GM12878 (cell line): Measurements from ENCODE around the gene ABCF3. TPM values are rescaled to one million over a fixed set of nuclear protein-coding genes. Genes with fewer than 3 reads are reported as not detected.

ENCODE experiments used
- BACH1 ChIP-seq: fragments of 450-650 bp; IDR thresholded peaks from 2 replicates; pipeline ENCODE4 v1.6.1; 2017; ENCODE audit warnings: mild to moderate bottlenecking, borderline replicate concordance
- BCL3 ChIP-seq: IDR thresholded peaks from 2 replicates; pipeline ENCODE4 v1.6.1; 2011; ENCODE audit warnings: borderline replicate concordance, low read depth, mild to moderate bottlenecking, moderate library complexity, low read length; ENCODE audit not compliant: insufficient read depth, poor library complexity, severe bottlenecking
- CHD2 ChIP-seq: IDR thresholded peaks from 2 replicates; pipeline ENCODE4 v1.6.1; 2011; ENCODE audit warnings: low read depth, low read length, improper control_type of control experiment, borderline replicate concordance
- CTCF ChIP-seq, 3 experiments: IDR thresholded peaks in 2 of 3; conservative IDR thresholded peaks in 1 of 3; 2 replicates each; pipeline ENCODE4 v1.5.1; 2011; ENCODE audit warnings: low read depth in 3 of 3, low read length in 3 of 3, mild to moderate bottlenecking in 3 of 3, control low read depth in 2 of 3, moderate library complexity in 2 of 3, inconsistent platforms in 1 of 3, mixed read lengths in 1 of 3; ENCODE audit not compliant: control insufficient read depth in 2 of 3, insufficient read depth in 1 of 3; ENCODE audit errors: extremely low read depth in 1 of 3
- EGR1 ChIP-seq, 2 experiments: IDR thresholded peaks; 1 replicate in 1 of 2; 2 replicates in 1 of 2; pipeline ENCODE4 v1.6.1; 2011 to 2012; ENCODE audit warnings: low read depth in 2 of 2, low read length in 2 of 2, borderline replicate concordance in 1 of 2, mild to moderate bottlenecking in 1 of 2, moderate library complexity in 1 of 2
- ELK1 ChIP-seq: IDR thresholded peaks from 2 replicates; pipeline ENCODE4 v1.6.1; 2012; ENCODE audit warnings: low read depth, low read length, improper control_type of control experiment
- HCFC1 ChIP-seq: fragments of 150-350 bp; IDR thresholded peaks from 2 replicates; pipeline ENCODE4 v1.6.1; 2014; ENCODE audit warnings: low read length
- HDAC6 ChIP-seq: fragments of 200-600 bp; sonication (generic); IDR thresholded peaks from one replicate; pipeline ENCODE4 v1.8.0; 2017; ENCODE audit warnings: antibody characterized with exemption; ENCODE audit not compliant: unreplicated experiment
- KLF5 ChIP-seq: fragments of 450-650 bp; IDR thresholded peaks from 2 replicates; pipeline ENCODE4 v1.6.1; 2014; ENCODE audit warnings: mild to moderate bottlenecking; ENCODE audit not compliant: partially characterized antibody
- MYB ChIP-seq: fragments of 150-350 bp; IDR thresholded peaks from 2 replicates; pipeline ENCODE4 v1.6.1; 2014; ENCODE audit warnings: mild to moderate bottlenecking, low read depth, low read length, borderline replicate concordance
- PAX5 ChIP-seq: IDR thresholded peaks from 2 replicates; pipeline ENCODE4 v1.6.1; 2011; ENCODE audit warnings: low read depth, low read length, borderline replicate concordance
- POU2F2 ChIP-seq: IDR thresholded peaks from 3 replicates; pipeline ENCODE4 v1.6.1; 2011; ENCODE audit warnings: low read depth, mild to moderate bottlenecking, low read length, borderline replicate concordance
- PRDM15 ChIP-seq: fragments of 450-650 bp; formaldehyde crosslinking; IDR thresholded peaks from 2 replicates; pipeline ENCODE4 v1.4.0; 2020; ENCODE audit warnings: mild to moderate bottlenecking, moderate library complexity
- RB1 ChIP-seq: fragments of 450-650 bp; formaldehyde crosslinking; IDR thresholded peaks from 2 replicates; pipeline ENCODE4 v1.6.1; 2017; ENCODE audit warnings: mild to moderate bottlenecking, borderline replicate concordance
- RCOR1 ChIP-seq: conservative IDR thresholded peaks from 2 replicates; pipeline ENCODE4 v1.6.1; 2012; ENCODE audit warnings: low read depth, low read length, improper control_type of control experiment
- SMAD5 ChIP-seq: IDR thresholded peaks from 2 replicates; pipeline ENCODE4 v1.6.1; 2016; ENCODE audit warnings: antibody characterized with exemption, low read depth
- SP1 ChIP-seq: IDR thresholded peaks from one replicate; pipeline ENCODE4 v1.6.1; 2011; ENCODE audit warnings: low read depth, low read length
- SREBF2 ChIP-seq: IDR thresholded peaks from 2 replicates; pipeline ENCODE4 v1.6.1; 2012; ENCODE audit warnings: mild to moderate bottlenecking, low read length
- STAT3 ChIP-seq: IDR thresholded peaks from 2 replicates; pipeline ENCODE4 v1.6.1; 2011; ENCODE audit warnings: low read depth, low read length, improper control_type of control experiment
- TAF1 ChIP-seq: IDR thresholded peaks from 2 replicates; pipeline ENCODE4 v1.6.1; 2011; ENCODE audit warnings: mild to moderate bottlenecking, low read depth, low read length, borderline replicate concordance
- polyA plus RNA-seq, 11 experiments: library from polyadenylated mRNA; depleted of rRNA in 4 of 11; unstranded in 6 of 11; stranded (reverse) in 5 of 11; fragments of >200 nt; fragmentation: Nextera tagmentation in 4 of 11; fragmentation: Illumina TruSeq in 1 of 11; extraction: Ambion mirVana in 4 of 11; extraction: Trizol in 1 of 11; gene quantifications; 1 replicate in 1 of 11; 2 replicates in 10 of 11; pipeline versions ENCODE4 v1.2.1 to v1.2.3, GENCODE V29; 2011 to 2016; ENCODE audit warnings: inconsistent platforms in 2 of 11, missing spikeins in 2 of 11, low read depth in 1 of 11
- total RNA-seq, 4 experiments: library from RNA; depleted of rRNA in 3 of 4; stranded (reverse); fragments of >200 nt in 3 of 4; fragmentation: Illumina TruSeq in 1 of 4; extraction: Trizol in 1 of 4; gene quantifications; 2 replicates each; pipeline versions ENCODE4 v1.2.1 to v1.2.3, GENCODE V29; 2013 to 2021

ABCF3 gene
- total and polyA plus RNA-seq, 10 of the 15 experiments (the other 5 are each of a cell fraction or from before 2014, with no cell fraction given), result 6.1 to 71.3 (median 46.9) TPM

GRCh38 chr3:184174646-184175492 lies 11.1 kb upstream of the ABCF3 start, which contains the start of gene AP2M1 (continued):
- TF ChIP-seq RB1, result 0 out of 2 replicates have a peak, but pooled peaks have one; percentile 38
- TF ChIP-seq ELK1, result no peak
- TF ChIP-seq BCL3, result no peak
- TF ChIP-seq HCFC1, result peak; percentile 98
- peak; percentile 77; the same call in 1 of the 2 replicates for TF ChIP-seq CHD2
- TF ChIP-seq POU2F2, result 0 out of 3 replicates have a peak, but pooled peaks have one; percentile 32
- TF ChIP-seq KLF5, result no peak
- no peak for TF ChIP-seq HDAC6
- no peak for TF ChIP-seq PAX5
- TF ChIP-seq EGR1 (IDR thresholded peaks at IDR 0.05; ENCODE audit: borderline replicate concordance in 1 of 2, low read depth in 2 of 2, low read length in 2 of 2), result peak; percentile 48 to 99
- peak; percentile 75 for TF ChIP-seq SP1
- TF ChIP-seq PRDM15 (CRISPR knock-in tag), result no peak
- no peak for TF ChIP-seq RCOR1
- no peak for TF ChIP-seq SREBF2
- TF ChIP-seq CTCF (IDR thresholded peaks at IDR 0.05 in 2 of 3, conservative IDR thresholded peaks at IDR 0.05 in 1 of 3; ENCODE audit: control insufficient read depth in 2 of 3, extremely low read depth in 1 of 3, insufficient read depth in 1 of 3, low read depth in 3 of 3, low read length in 3 of 3), result 0 out of 6 replicates have a peak, but pooled peaks of 1 of the 3 experiments have one; percentile 5
- TF ChIP-seq SMAD5, result no peak; the same call in 1 of the 2 replicates
- TF ChIP-seq STAT3, result no peak
- peak; percentile 79 for TF ChIP-seq BACH1
- peak; percentile 67; the same call in 1 of the 2 replicates for TF ChIP-seq TAF1
- TF ChIP-seq MYB, result no peak
